ENCODE measurements around the gene PRRX2.

- TF ChIP-seq CTCF (IDR thresholded peaks at IDR 0.05) (no peak), POLR2A (IDR thresholded peaks at IDR 0.05) (no peak)
Observed at GRCh38 chr9:129631674-129632129, 33.7 kb upstream of the PRRX2 start.
